NCI-H774 (cell line): ENCODE measurements around the gene BRSK1.
"Not testable (repeated sequence)": the region's sequence is repeated elsewhere in the genome, so short reads cannot be mapped to it uniquely, and the experiment has no call there.

Experiments used
- DNase-seq: peaks from one replicate; lab custom pipeline; 2025; lab: John Stamatoyannopoulos, UW

The BRSK1 gene

DNA sequence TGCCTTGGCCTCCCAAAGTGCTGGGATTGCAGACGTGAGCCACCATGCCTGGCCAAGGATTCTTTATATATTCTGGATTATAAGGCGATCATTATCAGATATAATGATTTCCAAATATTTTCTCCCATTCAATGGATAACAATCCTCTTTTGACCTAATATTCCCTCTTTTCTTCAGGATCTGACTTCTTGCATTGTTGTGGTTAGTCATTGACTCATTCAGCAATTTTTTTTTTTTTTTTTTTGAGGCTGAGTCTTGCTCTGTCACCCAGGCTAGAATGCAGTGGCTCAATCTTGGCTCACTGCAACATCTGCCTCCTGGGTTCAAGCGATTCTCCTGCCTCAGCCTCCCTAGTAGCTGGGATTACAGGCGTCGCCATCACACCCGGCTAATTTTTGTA, 46.0 kb downstream of the BRSK1 start:
- DNase-seq: not testable (repeated sequence)

DNA sequence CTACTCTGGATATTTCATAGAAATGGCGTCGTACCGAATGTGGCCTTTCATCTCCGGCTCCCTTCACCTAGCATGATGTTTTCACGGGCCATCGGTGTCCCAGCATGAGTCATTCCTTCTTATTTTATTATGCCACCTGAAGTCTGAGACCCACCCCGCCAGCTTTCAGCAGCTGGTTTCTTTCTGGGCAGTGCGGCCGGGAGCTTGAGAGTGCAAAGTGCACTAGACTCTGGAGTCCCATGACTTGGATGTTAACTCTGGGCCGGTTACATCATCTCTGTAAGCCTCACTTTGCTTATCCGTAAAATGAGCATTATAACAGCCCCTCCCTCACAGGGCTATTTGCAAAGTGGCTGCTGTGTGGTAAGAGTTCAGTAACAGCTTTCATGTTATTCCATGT, 50.1 kb downstream of the BRSK1 start:
- no peak for DNase-seq

DNA sequence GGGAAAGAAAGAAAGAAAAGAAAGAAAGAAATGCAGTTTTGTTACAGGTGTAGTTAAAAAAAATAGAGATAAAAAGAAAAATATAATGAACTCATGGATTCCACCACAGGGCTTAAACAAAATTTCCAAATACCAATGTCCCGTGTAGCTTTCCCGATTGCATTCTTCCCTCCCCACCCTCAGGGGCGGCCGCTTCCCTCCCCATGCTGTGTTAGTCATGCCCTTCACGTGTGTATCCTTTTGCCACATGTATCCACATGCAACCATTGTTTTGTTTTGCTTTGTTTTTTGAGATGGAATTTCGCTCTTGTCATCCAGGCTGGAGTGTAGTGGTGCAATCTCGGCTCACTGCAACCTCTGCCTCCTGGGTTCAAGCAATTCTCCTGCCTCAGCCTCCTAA, 52.3 kb downstream of the BRSK1 start:
- DNase-seq: no peak

DNA sequence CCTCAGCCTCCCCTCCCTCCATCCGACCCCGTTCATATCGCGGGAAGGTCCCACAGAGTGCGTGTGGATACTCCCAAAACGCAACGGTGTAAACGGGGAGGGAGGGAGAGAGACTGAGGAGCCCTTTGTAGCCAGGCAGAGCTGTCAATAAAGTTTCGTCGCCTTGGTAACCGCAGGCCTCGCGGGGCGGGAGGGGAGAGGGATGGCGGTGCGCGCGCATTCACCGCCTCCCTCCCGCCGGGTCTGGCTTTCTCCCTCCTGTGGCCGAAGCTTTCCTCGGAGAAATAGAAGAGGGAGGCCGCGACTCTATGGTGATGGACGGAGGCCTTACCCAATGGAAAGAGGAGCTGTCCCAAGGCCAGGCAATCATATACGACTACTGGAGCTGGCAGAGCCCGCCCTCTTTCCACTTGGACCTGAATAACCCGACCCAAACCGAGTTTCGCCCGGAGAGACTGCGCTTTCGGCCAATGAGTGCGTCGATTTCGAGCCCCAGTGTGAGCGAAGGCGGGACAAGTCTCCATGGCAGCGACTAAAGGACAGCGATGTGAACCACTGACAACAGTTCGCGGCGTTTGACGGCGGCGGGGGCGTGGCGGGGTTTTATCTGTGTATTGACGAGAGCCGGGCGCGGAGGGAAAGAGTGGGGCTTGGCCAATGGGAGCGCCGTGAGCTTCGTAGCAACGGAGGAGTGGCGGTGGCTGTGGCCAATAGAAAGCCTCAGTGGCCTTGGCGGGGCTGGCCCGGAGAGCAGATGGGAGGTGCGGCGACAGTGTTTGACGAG, 55.5 kb downstream of the BRSK1 start, which contains the start of gene KMT5C:
Gene KMT5C (plus strand): TSS at position 772 of the 784 bp plus-strand sequence. CDS start 2,061 bp downstream, outside the sequence.
- DNase-seq: peak; percentile 100

DNA sequence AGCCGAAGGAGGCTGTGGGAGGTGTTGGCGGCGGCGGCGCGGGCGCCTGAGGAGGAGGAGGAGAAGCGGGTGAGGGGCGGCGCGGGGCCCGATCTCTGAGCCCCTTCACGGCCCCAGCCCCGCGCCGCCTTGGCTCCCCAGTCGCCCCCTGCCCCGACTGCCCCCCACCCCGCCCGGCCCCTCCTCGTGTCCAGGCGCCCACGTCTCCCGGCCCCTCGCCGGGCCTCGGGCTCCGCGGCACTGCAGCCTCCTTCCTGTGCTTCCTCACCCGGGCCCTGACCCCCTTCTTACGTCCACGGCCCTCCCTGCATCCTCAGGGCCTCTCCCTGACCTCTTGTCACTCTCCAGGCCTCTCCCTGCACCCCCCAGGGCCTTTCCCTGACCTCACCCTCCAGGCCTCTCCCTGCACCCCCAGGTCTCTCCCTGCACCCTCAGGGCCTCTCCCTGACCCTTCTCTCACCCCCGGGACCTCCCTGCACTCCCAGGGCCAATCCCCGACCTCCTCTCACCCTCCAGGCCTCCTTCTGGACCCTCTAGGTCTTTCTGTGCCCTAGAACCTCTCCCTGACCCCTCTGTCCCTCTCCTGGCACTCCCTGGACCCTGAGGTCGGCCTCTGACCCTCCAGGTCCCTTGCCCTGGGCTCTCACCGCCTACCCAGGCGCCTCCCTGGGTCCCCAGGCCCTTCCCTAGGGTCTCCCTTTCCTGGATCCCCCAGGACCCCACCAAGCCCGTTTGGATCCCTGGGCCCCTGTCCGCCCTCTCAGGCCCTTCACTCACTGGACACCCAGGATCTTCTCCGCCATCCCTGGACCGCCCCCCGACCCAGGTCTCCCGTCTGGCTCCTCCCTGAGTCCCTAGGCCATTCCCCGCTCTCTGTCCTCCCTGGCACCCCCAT, 56.3 kb downstream of the BRSK1 start:
- DNase-seq: no peak

DNA sequence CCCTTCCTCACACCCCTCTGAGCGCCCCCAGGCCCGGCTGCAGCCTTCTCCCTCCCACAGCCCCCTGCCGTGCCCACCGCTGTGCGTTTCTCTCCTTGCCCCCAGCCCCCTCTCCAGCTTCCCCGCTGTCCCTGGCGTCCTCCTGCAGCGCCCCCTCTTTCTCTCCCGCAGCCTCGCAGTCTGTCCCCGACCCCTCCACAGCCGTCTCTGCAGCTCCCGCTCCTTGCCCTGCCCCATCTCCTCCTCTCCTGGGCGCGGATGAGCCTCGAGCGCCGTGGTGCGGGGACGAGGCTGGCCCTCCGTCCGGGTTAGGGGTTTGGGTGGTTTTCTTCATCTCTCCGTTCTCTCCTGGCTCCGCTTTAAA, 57.0 kb downstream of the BRSK1 start:
- no peak for DNase-seq

DNA sequence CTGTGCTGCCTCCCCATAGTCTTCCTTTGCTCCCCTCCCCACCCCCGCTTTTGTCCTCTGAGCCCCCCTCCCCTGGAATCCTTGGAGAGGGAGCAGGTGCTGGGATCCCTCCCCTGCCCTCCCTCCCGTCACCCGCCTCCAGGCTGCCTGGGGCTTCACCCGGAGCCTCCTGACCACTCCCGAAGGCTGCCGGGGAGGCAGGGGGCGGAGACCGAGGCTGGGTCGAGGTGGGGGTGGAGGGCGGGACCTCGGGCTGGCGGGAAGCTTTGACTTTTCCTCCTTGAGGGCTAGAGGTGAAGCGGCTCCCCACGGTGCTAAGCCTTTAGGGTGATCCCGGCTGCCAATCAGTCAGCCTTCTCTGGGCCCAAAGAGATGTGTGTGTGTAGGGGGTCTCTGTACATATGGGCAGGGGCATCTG, 57.4 kb downstream of the BRSK1 start:
- peak; percentile 77 for DNase-seq

DNA sequence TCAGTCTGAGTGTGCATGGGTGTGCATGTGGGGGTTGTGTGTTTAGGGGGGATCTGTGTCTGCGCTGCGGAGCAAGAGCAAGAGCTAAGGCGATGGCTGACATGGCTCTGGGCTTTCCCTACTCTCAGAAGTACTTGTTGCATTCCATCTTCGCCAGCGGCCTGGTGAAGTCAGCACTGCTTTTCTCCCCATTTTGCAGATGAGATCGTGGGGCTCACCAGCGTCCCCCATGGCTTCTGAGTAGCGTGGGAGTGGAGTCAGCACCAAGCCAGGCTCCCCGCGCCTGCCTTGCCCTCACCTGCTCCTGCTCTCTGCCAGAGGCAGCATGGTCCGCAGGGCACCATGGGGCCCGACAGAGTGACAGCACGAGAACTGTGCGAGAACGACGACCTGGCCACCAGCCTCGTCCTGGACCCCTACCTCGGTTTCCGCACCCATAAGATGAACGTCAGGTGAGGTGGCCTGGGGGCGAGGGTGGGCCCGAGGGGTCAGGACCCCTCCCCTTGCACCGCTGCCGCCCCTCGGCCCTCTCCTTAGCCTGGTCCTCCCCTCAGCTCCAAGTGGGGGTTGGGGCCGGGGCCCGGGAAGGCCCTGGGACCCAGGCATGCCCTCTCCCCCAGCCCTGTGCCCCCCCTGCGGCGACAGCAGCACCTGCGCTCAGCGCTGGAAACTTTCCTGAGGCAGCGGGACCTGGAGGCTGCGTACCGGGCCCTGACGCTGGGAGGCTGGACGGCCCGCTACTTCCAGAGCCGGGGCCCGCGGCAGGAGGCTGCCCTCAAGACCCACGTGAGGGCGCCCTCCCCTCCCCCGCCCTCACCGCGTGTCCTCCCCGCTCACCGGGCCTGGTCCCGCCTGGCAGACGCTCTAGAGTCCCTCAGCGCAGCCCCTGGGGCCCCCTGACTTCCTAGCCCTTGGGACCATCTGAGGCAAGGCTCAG, 58.1 kb downstream of the BRSK1 start:
- DNase-seq: no peak

DNA sequence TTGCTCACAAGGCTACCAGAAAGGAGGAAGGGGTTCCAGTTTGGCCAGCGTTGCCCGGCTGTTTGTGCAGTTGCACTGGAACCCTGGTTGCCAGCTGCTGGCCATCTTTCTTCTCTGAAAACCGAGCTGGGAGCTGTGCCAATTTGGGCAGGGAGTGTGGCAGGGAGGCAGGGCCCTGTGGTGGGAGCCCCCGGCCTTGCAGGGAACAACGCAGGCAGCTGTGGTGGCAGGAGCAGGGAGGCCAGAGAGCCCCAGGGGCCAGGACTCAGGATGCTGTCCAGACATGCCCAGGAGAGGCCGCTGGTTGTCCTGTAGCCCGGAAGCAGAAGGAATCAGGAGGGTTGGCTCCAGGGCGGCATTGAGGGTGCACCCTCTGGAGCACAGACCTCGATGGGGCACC, 60.6 kb downstream of the BRSK1 start:
- no peak for DNase-seq

DNA sequence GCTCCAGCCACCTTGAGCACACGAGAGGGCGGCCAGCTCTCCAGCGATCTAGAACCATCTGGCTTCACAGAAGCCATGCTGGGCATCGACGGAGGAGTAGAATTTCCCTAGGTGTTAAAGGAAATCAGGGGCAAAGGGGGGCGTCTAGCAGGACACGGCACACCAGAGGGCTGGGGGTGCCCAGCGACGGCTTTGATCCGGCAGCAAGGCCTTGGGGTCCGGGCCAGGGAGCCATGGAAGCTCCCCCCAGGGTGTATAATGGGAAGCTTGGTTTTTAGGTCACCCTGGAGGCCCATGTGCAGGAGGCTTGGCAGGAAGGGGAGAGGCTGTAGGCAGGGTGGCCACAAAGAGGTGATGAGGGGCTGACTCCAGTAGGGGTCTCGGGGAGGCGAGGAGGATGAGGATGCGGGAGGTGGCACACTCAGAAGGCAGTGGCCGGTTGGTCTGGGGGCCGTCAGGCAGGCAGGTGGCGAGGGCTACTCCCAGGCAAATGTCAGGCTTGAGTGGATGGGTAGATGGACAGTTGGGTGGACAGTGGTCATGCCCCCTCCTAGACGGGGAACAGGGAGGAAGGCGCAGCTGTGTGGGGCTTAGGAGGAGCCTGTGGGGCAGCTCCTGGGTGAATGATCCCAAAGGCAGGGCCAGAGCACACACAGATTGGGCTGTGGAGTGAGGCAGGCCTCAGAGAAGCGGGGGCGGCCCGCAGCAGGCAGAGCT, 61.5 kb downstream of the BRSK1 start:
- DNase-seq: no peak

DNA sequence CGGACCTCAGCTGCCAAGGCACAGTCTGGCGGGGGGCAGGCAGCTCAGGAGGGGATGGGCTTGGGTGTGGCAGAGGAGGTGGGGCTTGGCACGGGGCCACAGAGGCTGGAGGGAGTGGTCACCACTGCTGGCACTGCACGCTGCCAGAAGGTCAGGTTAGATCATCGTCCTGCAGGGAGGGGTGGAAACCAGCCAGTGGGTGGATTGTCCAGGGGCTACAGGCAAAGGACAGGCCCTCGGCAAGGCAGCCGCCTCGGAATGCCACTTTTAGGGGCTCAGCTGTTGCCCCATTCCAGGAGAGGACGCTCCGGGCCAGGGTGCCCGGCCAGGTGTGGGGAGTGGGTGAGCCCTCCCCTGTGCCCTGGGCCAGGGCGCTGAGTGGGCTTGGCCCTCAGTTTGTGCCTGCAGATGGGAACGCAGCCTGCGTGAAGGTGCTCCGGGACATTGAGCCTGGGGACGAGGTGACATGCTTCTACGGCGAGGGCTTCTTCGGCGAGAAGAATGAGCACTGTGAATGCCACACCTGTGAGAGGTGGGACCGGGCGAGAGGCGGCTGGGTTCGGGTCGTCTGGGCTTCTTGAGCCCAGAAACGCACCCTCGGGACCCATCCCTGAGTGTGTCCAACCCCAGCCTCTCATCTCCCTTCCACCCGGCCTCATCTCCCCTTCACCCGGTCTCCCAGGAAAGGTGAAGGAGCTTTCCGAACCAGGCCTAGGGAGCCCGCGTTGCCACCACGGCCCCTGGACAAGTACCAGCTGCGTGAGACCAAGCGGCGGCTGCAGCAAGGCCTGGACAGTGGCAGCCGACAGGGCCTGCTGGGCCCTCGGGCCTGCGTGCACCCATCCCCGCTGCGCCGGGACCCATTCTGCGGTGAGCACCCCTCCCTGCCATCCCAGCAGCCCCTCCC, 62.3 kb downstream of the BRSK1 start:
- no peak for DNase-seq

DNA sequence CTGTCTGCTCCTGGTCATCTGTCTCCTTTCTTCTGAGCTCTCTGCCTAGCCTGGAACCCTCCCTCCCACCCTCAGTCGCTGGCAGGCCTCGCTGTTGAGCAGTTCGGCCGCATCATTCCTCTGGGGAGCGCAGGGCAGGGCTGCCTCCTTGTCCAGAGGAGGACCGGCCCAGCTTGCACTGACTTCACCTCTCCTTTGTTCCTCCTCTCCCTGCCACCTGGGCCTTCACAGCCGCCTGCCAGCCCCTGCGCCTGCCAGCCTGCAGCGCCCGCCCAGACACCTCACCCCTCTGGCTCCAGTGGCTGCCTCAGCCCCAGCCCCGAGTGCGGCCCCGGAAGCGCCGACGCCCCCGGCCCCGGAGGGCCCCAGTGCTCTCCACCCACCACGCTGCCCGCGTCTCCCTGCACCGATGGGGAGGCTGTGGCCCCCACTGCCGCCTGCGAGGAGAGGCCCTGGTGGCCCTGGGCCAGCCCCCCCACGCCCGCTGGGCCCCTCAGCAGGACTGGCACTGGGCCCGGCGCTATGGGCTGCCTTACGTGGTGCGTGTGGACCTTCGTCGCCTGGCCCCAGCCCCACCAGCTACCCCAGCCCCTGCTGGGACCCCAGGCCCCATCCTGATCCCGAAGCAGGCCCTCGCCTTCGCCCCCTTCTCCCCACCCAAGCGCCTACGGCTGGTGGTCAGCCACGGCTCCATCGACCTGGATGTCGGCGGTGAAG, 63.1 kb downstream of the BRSK1 start:
- no peak for DNase-seq

DNA sequence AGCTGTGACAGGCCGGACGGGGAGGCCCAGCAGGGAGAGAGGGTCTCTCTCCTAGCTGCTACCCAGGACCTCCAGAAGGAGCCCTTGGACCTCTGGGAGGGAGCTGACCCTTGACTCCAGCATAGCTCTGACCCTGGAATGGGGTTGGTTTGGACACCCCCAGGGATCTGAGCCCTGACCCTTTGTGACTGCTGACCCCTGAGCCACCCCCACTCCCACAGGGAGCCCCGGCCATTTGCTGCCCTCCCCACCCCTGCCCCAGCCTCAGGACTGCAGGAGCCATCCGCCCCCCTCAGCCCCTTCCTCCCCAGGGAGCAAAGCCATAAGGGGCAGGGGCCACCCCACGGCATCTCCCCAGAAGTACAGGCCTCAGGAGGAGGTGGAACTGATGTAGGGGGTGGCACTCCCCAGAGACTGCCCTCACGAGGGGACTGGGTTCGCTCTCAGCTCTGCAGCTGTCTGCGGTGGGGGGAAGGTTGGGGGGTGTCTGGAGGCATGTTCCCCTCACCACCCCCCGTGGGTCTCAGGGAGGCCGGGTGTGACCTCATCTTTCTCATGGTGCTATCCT, 63.7 kb downstream of the BRSK1 start:
- DNase-seq: no peak

DNA sequence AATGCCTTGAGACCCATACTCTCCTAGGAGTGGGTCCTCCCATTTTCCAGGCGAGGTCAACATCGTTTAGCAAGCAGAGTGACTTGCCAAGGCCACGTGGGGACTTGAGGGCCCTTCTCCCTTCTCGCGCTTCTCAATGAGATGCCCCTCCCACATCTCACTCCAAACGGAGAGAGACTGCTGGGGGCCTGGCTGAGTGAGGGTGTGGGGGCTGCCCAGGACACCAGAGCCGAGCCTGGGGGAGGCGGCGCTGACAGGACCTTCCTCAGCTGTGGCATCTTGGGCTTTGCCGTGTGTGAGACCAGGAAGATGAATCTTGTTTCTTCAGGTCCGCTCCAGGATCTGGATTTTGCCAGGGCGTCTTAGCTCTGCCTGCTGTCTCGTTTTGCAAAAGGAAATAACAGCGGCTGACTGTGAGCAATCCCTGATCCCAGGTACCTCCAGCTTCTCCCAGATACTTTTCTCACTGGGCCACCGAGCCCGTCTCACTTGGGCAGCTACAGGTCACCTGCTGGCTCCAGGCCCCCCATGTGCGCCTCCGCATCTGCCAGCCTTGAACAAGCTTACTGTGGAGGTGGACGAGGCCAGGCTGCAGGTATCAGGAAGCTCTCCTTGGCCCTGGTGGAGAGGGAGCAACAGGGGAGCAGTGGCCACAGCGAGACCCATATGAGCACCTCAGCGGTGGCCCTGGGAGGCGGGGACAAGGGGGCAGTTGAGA, 64.7 kb downstream of the BRSK1 start:
- DNase-seq: no peak

DNA sequence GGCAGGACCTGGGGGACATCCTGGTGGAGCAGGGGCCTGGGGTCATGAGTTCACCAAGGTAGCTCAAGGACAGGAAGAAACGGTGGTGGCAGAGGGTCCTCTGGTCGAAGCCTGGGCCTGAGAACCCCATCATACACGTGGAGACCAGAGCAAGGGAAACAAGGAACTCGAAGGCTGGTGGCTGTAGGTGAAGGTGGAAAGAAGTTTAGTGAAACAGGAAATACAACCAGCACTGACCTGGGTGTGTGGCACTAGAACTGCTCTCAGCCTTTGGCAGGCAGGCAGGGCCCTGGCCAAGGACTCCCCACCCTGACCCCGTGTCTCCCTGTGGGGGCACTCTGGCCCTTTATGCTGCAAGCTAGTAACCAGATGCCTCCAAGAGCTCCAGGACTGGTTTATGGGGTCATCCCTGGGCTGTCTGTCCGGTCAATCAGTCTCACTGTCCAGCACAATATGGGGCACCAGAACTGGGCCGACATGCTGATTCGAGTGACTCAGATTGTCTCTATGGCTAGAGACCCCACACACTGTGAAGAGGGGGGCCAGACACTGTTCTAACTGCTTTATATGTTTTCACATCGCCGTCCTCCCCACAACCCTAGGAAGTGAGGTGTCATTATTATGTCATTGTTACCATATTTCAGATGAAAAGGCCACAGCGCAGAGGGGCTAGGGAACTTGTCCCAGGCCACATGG, 67.0 kb downstream of the BRSK1 start:
- DNase-seq: no peak

DNA sequence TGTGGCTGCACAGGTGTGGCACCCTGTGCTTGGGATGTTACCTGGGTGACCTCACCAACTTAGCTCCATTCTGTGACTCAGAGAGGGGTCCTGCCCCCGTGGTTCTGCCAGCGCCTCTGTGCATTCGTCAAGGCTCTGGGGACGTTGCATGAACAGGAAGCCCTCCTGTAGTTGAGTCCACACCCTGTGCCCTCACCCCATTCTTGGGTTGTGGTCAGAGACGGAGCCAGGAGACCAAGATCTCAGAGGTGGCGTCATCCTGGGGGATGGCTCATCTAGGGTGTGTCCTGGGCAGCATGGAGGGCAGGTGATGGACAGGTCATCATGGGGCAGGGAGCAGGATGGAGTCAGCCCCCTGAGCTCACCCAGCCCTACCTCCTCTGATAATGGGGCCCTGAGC, 68.2 kb downstream of the BRSK1 start:
- DNase-seq: no peak

DNA sequence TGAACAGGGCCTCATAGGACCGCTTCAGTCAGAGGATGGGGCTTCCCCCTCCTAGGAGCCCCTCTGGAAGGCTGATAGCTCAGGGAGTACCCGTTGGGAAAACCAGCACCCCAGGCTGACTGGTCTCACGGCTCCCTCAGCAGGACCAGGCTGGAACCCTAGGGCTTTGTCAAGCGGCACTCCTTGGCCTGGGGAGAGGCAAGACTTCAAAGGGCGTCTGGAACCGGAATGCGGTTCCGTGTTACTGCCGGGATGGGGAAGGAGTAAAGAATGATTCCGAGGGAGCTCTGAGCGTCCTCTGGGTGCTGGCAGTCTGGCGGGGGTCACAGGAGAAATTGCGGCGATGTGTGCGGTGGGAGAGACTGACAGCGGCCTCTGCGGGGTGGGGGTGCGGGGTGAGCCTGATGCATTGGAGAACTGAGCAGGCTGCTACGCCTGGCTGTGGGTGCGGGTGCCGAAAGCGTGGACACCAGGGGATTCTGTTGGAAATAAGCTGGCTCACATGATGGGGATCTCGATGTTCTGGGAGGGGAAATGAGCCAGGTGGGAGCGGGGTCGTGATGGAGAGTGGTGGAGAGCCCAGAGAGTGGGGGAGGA, 68.8 kb downstream of the BRSK1 start:
- no peak for DNase-seq

DNA sequence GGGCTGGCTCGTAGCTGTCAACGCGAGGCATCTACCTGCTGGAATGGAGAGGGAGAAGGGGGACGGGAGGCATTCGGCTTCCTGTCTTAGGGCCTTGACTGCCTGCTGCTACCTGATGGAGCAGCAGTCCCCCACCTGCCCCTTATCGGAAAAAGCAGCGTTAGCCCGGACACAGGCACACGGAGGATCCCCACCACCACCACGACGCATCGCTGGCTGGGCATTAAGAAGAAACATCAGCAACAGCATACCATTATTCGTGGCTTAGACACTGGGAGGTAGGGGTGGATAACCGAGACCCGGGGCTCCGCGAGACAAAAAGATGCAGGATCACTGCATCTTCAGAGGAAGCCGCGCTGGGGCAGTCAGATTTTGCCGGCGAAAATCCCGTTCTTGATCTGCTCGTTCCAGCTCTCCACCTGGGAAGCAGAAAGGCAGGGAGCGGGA, 69.6 kb downstream of the BRSK1 start:
- DNase-seq: no peak
